Measurements from ENCODE around the gene PLCB1.

The PLCB1 gene

DNA sequence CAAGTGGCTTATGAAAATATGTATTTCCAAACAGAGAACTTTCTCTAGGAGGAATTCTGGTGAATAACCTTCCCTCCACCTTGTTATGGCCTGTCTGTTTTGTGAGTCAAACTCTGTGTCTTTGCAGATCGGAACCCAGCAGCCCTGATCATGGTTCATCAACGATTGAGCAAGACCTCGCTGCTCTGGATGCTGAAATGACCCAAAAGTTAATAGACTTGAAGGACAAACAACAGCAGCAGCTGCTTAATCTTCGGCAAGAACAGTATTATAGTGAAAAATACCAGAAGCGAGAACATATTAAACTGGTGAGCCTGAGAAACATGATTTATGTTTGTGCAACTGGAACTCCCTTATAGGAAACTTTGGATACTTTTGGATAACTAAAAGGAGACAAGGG is 642.3 kb downstream of the PLCB1 start:
- Histone ChIP-seq H3K36me3 (ENCODE audit: insufficient read depth, low read length) (no peaks in the 10 kb centered on the region), H3K4me3 (no peak overlapping the region), H3K27ac (no peak overlapping the region), H3K9me3 (ENCODE audit: low read depth, low read length) (no peaks in the 10 kb centered on the region), H3K9ac (ENCODE audit: insufficient read length) (no peak overlapping the region)
- TF ChIP-seq POLR2AphosphoS5 (IDR thresholded peaks at IDR 0.05; ENCODE audit: borderline replicate concordance, low read depth, low read length) (no peak), FOXP2 (optimal IDR thresholded peaks at IDR 0.05; ENCODE audit: control extremely low read depth, extremely low read length, insufficient read depth) (no peak), EZH2 (IDR thresholded peaks at IDR 0.05) (no peak)
- no peak for DNase-seq (ENCODE audit: low read depth, low spot score)

DNA sequence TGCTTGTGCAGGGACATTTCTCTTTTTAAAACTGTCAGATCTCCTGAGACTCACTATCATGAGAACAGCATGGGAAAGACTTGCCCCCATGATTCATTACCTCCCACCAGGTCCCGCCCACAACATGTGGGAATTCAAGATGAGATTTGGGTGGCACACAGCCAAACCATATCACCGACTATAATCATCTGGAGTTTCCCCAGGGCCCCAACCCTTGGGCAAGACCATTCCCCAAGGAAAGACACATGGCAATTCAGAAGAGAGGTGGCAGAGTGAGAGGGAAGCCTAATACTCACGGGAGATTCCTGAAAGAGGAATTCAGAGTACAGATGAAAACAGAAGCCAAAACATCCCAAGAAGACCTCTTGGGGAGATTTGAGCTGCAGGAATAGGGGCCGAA is 645.8 kb downstream of the PLCB1 start:
- H3K9ac ChIP-seq (ENCODE audit: insufficient read length): no peak overlapping the region
- TF ChIP-seq FOXP2 (optimal IDR thresholded peaks at IDR 0.05; ENCODE audit: control extremely low read depth, extremely low read length, insufficient read depth) (no peak), EZH2 (IDR thresholded peaks at IDR 0.05) (no peak), POLR2AphosphoS5 (IDR thresholded peaks at IDR 0.05; ENCODE audit: borderline replicate concordance, low read depth, low read length) (no peak)
- H3K4me3 ChIP-seq: no peak overlapping the region
- peak; percentile 22 for DNase-seq (ENCODE audit: low read depth, low spot score)
- no peaks in the 10 kb centered on the region for H3K9me3 ChIP-seq (ENCODE audit: low read depth, low read length)
- no peak overlapping the region for H3K27ac ChIP-seq
- no peaks in the 10 kb centered on the region for H3K36me3 ChIP-seq (ENCODE audit: insufficient read depth, low read length)

DNA sequence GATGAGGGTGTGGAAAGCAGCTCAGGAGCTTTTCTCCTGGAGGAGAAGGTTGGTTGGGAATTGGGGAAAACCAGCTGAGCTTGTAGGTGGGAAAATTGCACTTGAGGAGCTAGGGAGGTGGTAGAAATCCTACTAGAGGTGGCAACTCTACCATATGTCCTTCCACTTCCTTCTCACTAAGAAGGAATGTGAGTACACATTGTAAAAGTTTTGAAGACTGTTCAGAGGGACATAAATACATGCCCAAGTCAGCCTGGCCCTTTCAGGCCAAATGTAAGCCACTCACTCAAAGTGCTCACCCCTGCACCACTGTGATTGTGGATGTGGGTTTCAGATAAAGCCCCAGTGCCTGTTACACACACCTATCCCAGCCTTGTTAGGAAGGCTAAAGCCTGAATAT is 646.3 kb downstream of the PLCB1 start:
- Histone ChIP-seq H3K36me3 (ENCODE audit: insufficient read depth, low read length) (no peaks in the 10 kb centered on the region), H3K9ac (ENCODE audit: insufficient read length) (no peak overlapping the region), H3K9me3 (ENCODE audit: low read depth, low read length) (no peaks in the 10 kb centered on the region), H3K4me3 (no peak overlapping the region), H3K27ac (no peak overlapping the region)
- DNase-seq (ENCODE audit: low read depth, low spot score): no peak
- TF ChIP-seq POLR2AphosphoS5 (IDR thresholded peaks at IDR 0.05; ENCODE audit: borderline replicate concordance, low read depth, low read length) (no peak), EZH2 (IDR thresholded peaks at IDR 0.05) (no peak), FOXP2 (optimal IDR thresholded peaks at IDR 0.05; ENCODE audit: control extremely low read depth, extremely low read length, insufficient read depth) (no peak)

DNA sequence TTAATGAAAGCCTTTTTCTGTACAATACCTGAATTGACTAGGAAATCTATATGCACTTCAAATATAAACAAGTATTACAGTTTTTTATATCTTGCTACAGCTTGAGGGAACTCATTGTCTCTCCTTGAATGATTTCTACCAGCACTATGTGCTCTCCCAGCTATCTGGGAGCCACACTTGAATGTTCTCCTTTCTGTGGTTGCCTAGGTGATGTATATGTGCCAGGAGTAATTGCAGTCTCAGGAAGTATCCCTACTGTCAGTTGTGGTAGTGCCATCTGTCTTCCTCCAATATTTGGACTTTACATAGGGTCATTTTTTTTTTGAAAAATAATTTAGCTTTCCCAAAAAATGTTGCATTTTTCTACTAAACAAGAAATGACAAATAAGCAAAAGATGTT is 648.8 kb downstream of the PLCB1 start:
- DNase-seq (ENCODE audit: low read depth, low spot score): no peak
- Histone ChIP-seq H3K9ac (ENCODE audit: insufficient read length) (no peak overlapping the region), H3K36me3 (ENCODE audit: insufficient read depth, low read length) (no peaks in the 10 kb centered on the region), H3K4me3 (no peak overlapping the region), H3K9me3 (ENCODE audit: low read depth, low read length) (no peaks in the 10 kb centered on the region), H3K27ac (no peak overlapping the region)
- no peak for TF ChIP-seq FOXP2 (optimal IDR thresholded peaks at IDR 0.05; ENCODE audit: control extremely low read depth, extremely low read length, insufficient read depth)
- no peak for TF ChIP-seq POLR2AphosphoS5 (IDR thresholded peaks at IDR 0.05; ENCODE audit: borderline replicate concordance, low read depth, low read length)
- no peak for TF ChIP-seq EZH2 (IDR thresholded peaks at IDR 0.05)

DNA sequence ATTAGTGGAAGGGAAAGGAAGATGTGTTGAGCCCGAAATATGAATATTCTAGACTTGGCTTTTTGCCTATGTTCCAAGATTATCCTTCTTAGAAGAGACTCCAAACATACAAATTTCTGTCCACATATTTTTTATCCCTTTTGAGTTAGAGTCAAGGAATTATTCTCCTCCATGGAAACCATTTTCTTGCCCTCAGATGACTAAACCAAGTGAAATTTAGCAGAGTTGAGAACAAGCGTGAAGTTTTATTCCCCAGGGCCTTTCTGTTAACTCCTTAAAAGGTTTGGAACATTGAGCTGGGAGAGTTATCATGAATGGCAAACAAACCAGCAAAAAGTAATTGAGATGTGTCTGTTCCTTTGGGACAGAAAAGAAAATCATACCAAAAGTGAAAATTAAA is 650.7 kb downstream of the PLCB1 start:
- Histone ChIP-seq H3K9me3 (ENCODE audit: low read depth, low read length) (no peaks in the 10 kb centered on the region), H3K9ac (ENCODE audit: insufficient read length) (no peak overlapping the region), H3K4me3 (no peak overlapping the region), H3K27ac (no peak overlapping the region), H3K36me3 (ENCODE audit: insufficient read depth, low read length) (no peaks in the 10 kb centered on the region)
- no peak for TF ChIP-seq EZH2 (IDR thresholded peaks at IDR 0.05)
- no peak for DNase-seq (ENCODE audit: low read depth, low spot score)

DNA sequence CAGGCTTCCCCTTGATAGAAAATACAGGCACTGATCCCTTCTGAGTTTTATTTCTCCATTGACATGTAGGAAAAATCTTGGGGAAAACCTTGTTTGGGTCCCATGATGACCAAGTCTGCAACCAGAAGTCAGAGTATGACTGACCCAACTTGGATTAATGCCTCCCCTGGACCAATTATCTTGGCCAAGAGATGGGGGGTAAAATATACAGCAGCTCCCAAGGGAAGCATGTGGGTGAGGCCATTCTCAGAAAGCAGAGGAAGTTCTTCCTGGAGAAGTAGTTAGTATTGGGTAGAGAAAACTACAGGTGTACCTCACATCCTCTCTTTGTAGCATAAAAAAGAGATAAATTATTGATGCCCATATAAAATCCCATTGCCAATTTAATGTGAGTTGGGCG is 651.7 kb downstream of the PLCB1 start:
- DNase-seq (ENCODE audit: low read depth, low spot score): no peak
- Histone ChIP-seq H3K27ac (no peak overlapping the region), H3K9ac (ENCODE audit: insufficient read length) (no peak overlapping the region), H3K9me3 (ENCODE audit: low read depth, low read length) (no peaks in the 10 kb centered on the region), H3K4me3 (no peak overlapping the region), H3K36me3 (ENCODE audit: insufficient read depth, low read length) (no peaks in the 10 kb centered on the region)
- TF ChIP-seq EZH2 (IDR thresholded peaks at IDR 0.05) (no peak), POLR2AphosphoS5 (IDR thresholded peaks at IDR 0.05; ENCODE audit: borderline replicate concordance, low read depth, low read length) (no peak), FOXP2 (optimal IDR thresholded peaks at IDR 0.05; ENCODE audit: control extremely low read depth, extremely low read length, insufficient read depth) (no peak)

DNA sequence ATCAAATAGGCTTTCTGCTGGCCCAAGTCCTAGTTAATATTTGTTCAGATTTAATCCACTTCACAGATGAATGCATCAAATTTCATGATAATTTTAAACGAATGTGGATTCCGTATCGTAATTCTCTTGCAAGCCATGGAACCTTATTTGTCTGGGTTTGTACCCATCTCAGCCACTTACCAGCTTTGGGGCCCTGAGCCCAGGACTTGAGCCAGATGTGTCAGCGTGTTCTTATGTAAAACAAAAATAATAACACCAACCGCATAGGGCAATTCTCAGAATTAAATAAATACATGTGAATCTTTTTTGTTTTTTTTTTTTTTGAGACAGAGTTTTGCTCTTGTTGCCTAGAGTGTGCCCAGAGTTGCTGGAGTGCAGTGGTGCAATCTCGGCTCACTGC is 654.3 kb downstream of the PLCB1 start:
- DNase-seq (ENCODE audit: low read depth, low spot score): no peak
- H3K4me3 ChIP-seq: no peak overlapping the region
- no peak overlapping the region for H3K27ac ChIP-seq
- H3K9me3 ChIP-seq (ENCODE audit: low read depth, low read length): no peaks in the 10 kb centered on the region
- no peaks in the 10 kb centered on the region for H3K36me3 ChIP-seq (ENCODE audit: insufficient read depth, low read length)
- TF ChIP-seq POLR2AphosphoS5 (IDR thresholded peaks at IDR 0.05; ENCODE audit: borderline replicate concordance, low read depth, low read length): no peak
- TF ChIP-seq FOXP2 (optimal IDR thresholded peaks at IDR 0.05; ENCODE audit: control extremely low read depth, extremely low read length, insufficient read depth): no peak
- H3K9ac ChIP-seq (ENCODE audit: insufficient read length): no peak overlapping the region

DNA sequence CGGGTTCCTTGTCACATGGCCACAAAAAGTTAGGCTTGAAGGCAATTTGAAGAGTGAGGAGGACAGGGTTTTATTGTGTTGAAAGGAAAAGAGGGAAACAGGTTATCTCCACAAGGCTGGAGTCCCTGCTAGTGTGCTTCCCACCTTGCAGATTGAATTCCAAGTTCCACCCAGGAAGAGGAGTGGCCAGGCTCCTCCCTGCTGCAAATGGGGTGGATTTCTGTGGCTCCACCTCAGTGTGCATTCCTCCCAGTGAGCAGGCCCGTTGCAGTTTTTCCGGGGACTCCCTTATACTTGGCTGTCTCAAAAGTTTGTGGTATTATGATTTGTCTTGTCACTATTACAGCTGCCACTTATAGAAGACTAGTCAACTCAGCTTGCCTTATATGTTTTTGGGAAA is 655.0 kb downstream of the PLCB1 start:
- no peak for DNase-seq (ENCODE audit: low read depth, low spot score)
- Histone ChIP-seq H3K36me3 (ENCODE audit: insufficient read depth, low read length) (no peaks in the 10 kb centered on the region), H3K27ac (no peak overlapping the region), H3K9ac (ENCODE audit: insufficient read length) (no peak overlapping the region), H3K9me3 (ENCODE audit: low read depth, low read length) (no peaks in the 10 kb centered on the region), H3K4me3 (no peak overlapping the region)
- TF ChIP-seq EZH2 (IDR thresholded peaks at IDR 0.05) (no peak), POLR2AphosphoS5 (IDR thresholded peaks at IDR 0.05; ENCODE audit: borderline replicate concordance, low read depth, low read length) (no peak), FOXP2 (optimal IDR thresholded peaks at IDR 0.05; ENCODE audit: control extremely low read depth, extremely low read length, insufficient read depth) (no peak)

DNA sequence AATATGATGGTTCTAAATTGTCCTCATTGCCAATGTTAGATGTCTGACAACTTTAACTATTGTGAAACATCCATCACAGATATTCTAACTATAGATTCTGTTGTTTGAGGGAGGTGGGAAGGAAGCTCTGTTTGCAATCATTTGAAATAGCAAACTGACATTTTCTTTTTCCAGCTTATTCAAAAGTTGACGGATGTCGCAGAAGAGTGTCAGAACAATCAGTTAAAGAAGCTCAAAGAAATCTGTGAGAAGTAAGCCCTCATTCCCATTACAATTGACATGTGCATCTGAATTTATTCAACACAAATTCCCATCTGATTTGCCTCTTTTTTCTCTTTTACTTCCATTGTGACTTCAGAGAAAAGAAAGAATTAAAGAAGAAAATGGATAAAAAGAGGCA is 656.2 kb downstream of the PLCB1 start:
- TF ChIP-seq EZH2 (IDR thresholded peaks at IDR 0.05) (no peak), FOXP2 (optimal IDR thresholded peaks at IDR 0.05; ENCODE audit: control extremely low read depth, extremely low read length, insufficient read depth) (no peak), POLR2AphosphoS5 (IDR thresholded peaks at IDR 0.05; ENCODE audit: borderline replicate concordance, low read depth, low read length) (no peak)
- no peak for DNase-seq (ENCODE audit: low read depth, low spot score)
- Histone ChIP-seq H3K9me3 (ENCODE audit: low read depth, low read length) (no peaks in the 10 kb centered on the region), H3K9ac (ENCODE audit: insufficient read length) (no peak overlapping the region), H3K36me3 (ENCODE audit: insufficient read depth, low read length) (no peaks in the 10 kb centered on the region), H3K4me3 (no peak overlapping the region), H3K27ac (no peak overlapping the region)

Measured in SK-N-MC (cell line).